Measurements from ENCODE around the gene USP6NL.

DNA sequence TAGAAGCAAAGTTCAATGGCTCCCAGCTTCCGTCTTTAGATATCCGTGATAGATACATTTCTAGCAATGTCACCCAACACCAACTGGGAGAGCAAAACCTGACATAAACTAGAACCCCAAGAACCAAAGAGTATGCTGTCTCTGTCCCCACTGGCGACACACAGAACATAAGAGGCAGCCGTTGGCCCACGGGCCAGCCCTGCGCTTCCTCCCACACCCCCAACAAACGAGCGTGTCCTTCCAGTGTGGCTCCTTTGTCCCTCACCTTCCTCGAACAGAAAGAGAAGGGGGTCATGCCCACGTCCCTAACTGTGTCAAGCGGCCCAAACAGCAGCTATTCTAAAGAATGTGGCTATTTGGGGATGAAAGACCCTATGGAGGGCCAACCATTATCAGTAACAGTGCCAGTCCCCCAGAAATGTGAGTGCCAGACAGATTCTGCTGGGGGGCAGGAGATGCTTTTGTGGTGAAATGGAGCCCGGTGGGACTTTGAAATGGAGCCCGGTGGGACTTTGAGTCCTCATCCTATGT lies 171.9 kb downstream of the USP6NL start:
- TF ChIP-seq, protein P1, sequence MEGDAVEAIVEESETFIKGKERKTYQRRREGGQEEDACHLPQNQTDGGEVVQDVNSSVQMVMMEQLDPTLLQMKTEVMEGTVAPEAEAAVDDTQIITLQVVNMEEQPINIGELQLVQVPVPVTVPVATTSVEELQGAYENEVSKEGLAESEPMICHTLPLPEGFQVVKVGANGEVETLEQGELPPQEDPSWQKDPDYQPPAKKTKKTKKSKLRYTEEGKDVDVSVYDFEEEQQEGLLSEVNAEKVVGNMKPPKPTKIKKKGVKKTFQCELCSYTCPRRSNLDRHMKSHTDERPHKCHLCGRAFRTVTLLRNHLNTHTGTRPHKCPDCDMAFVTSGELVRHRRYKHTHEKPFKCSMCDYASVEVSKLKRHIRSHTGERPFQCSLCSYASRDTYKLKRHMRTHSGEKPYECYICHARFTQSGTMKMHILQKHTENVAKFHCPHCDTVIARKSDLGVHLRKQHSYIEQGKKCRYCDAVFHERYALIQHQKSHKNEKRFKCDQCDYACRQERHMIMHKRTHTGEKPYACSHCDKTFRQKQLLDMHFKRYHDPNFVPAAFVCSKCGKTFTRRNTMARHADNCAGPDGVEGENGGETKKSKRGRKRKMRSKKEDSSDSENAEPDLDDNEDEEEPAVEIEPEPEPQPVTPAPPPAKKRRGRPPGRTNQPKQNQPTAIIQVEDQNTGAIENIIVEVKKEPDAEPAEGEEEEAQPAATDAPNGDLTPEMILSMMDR (optimal IDR thresholded peaks at IDR 0.05 in 1 of 3, IDR thresholded peaks at IDR 0.05 in 1 of 3, conservative IDR thresholded peaks at IDR 0.05 in 1 of 3; ENCODE audit: extremely low read depth in 1 of 3, insufficient read depth in 2 of 3, low read length in 3 of 3) = no peak
- TF ChIP-seq EZH2 (IDR thresholded peaks at IDR 0.05; ENCODE audit: low read length) = no peak
